ENCODE measurements around the gene NDUFA3. TPM values are rescaled to one million over a fixed set of nuclear protein-coding genes. Genes with fewer than 3 reads are reported as not detected.

NDUFA3 gene
- total RNA-seq, 1 donor from 2014 or later, result 503 TPM

GRCh38 chr19:54156953-54157352, 54.3 kb downstream of the NDUFA3 start:
- Histone ChIP-seq H3K9me3 (replicated peaks) (no peaks in the 10 kb centered on the region), H3K36me3 (peaks cover 63% of the 10 kb centered on the region), H3K4me1 (peaks cover 41% of the 10 kb centered on the region), H3K27ac (replicated peaks) (no peak overlapping the region), H3K27me3 (ENCODE audit: low read depth) (no peaks in the 10 kb centered on the region), H3K4me3 (no peak overlapping the region)
- intact Hi-C loops (cut with micrococcal nuclease), result no loop called here
- no peak for TF ChIP-seq CTCF (IDR thresholded peaks at IDR 0.05; ENCODE audit: borderline replicate concordance)
- DNase-seq, result no peak

Other genes with a start within 250 kb of the NDUFA3 start
- gene MYADM, start 235.0 kb upstream of the NDUFA3 start, total RNA-seq, result 96.0 TPM
- gene PRKCG, start 220.7 kb upstream of the NDUFA3 start, total RNA-seq, result not detected
- not detected for gene CACNG7, start 193.6 kb upstream of the NDUFA3 start, total RNA-seq
- gene CACNG8, start 139.9 kb upstream of the NDUFA3 start, total RNA-seq, result 0.16 TPM
- not detected for gene CACNG6, start 111.2 kb upstream of the NDUFA3 start, total RNA-seq
- gene VSTM1, start 39.0 kb upstream of the NDUFA3 start, total RNA-seq, result not detected
- gene TARM1, start 21.5 kb upstream of the NDUFA3 start, total RNA-seq, result not detected
- 0.33 TPM for gene OSCAR, start 2.1 kb upstream of the NDUFA3 start, total RNA-seq
- 14.5 TPM for gene TFPT, start 12.8 kb downstream of the NDUFA3 start, total RNA-seq
- 39.5 TPM for gene PRPF31, start 12.9 kb downstream of the NDUFA3 start, total RNA-seq
- 19.5 TPM for gene CNOT3, start 34.9 kb downstream of the NDUFA3 start, total RNA-seq
- 7.3 TPM for gene LENG1, start 56.9 kb downstream of the NDUFA3 start, total RNA-seq
- 2.2 TPM for gene TMC4, start 70.3 kb downstream of the NDUFA3 start, total RNA-seq
- 12.2 TPM for gene MBOAT7, start 86.7 kb downstream of the NDUFA3 start, total RNA-seq
- 16.2 TPM for gene TSEN34, start 88.5 kb downstream of the NDUFA3 start, total RNA-seq
- 648 TPM for gene RPS9, start 98.0 kb downstream of the NDUFA3 start, total RNA-seq
- gene LILRB3, start 120.2 kb downstream of the NDUFA3 start, total RNA-seq, result 4.7 TPM
- 1.2 TPM for gene LILRA6, start 139.9 kb downstream of the NDUFA3 start, total RNA-seq
- 5.7 TPM for gene LILRB5, start 154.4 kb downstream of the NDUFA3 start, total RNA-seq
- gene LILRB2, start 178.3 kb downstream of the NDUFA3 start, total RNA-seq, result 1.7 TPM
- gene LILRA5, start 210.3 kb downstream of the NDUFA3 start, total RNA-seq, result 0.66 TPM
- gene LILRA4, start 236.3 kb downstream of the NDUFA3 start, total RNA-seq, result not detected